ENCODE measurements around the gene C1QA.

C1QA gene

GRCh38 chr1:22636927-22637326, 499 bp downstream of the C1QA start:
- Histone ChIP-seq H3K4me3 (replicated peaks; ENCODE audit: insufficient read depth, low read length) (no peak overlapping the region), H3K27ac (replicated peaks) (no peak overlapping the region), H3K27me3 (ENCODE audit: insufficient read depth, poor library complexity, severe bottlenecking) (peaks cover 2% of the 10 kb centered on the region)
- DNase-seq (ENCODE audit: low read depth in 1 of 2, low spot score in 1 of 2), result no peak
- TF ChIP-seq POLR2AphosphoS5 (IDR thresholded peaks at IDR 0.05; ENCODE audit: low read depth), result no peak
- TF ChIP-seq, protein P1, sequence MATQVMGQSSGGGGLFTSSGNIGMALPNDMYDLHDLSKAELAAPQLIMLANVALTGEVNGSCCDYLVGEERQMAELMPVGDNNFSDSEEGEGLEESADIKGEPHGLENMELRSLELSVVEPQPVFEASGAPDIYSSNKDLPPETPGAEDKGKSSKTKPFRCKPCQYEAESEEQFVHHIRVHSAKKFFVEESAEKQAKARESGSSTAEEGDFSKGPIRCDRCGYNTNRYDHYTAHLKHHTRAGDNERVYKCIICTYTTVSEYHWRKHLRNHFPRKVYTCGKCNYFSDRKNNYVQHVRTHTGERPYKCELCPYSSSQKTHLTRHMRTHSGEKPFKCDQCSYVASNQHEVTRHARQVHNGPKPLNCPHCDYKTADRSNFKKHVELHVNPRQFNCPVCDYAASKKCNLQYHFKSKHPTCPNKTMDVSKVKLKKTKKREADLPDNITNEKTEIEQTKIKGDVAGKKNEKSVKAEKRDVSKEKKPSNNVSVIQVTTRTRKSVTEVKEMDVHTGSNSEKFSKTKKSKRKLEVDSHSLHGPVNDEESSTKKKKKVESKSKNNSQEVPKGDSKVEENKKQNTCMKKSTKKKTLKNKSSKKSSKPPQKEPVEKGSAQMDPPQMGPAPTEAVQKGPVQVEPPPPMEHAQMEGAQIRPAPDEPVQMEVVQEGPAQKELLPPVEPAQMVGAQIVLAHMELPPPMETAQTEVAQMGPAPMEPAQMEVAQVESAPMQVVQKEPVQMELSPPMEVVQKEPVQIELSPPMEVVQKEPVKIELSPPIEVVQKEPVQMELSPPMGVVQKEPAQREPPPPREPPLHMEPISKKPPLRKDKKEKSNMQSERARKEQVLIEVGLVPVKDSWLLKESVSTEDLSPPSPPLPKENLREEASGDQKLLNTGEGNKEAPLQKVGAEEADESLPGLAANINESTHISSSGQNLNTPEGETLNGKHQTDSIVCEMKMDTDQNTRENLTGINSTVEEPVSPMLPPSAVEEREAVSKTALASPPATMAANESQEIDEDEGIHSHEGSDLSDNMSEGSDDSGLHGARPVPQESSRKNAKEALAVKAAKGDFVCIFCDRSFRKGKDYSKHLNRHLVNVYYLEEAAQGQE (IDR thresholded peaks at IDR 0.05; ENCODE audit: insufficient replicate concordance, low read depth), result no peak
- TF ChIP-seq, protein P2, sequence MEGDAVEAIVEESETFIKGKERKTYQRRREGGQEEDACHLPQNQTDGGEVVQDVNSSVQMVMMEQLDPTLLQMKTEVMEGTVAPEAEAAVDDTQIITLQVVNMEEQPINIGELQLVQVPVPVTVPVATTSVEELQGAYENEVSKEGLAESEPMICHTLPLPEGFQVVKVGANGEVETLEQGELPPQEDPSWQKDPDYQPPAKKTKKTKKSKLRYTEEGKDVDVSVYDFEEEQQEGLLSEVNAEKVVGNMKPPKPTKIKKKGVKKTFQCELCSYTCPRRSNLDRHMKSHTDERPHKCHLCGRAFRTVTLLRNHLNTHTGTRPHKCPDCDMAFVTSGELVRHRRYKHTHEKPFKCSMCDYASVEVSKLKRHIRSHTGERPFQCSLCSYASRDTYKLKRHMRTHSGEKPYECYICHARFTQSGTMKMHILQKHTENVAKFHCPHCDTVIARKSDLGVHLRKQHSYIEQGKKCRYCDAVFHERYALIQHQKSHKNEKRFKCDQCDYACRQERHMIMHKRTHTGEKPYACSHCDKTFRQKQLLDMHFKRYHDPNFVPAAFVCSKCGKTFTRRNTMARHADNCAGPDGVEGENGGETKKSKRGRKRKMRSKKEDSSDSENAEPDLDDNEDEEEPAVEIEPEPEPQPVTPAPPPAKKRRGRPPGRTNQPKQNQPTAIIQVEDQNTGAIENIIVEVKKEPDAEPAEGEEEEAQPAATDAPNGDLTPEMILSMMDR (IDR thresholded peaks at IDR 0.05; ENCODE audit: insufficient read depth, low read length), result no peak
- TF ChIP-seq GABPA (IDR thresholded peaks at IDR 0.05; ENCODE audit: low read depth), result no peak
- TF ChIP-seq SPI1 (IDR thresholded peaks at IDR 0.05; ENCODE audit: borderline replicate concordance, low read depth), result no peak

GRCh38 chr1:22637907-22638445, 1.5 kb downstream of the C1QA start:
- DNase-seq (ENCODE audit: low read depth in 1 of 2, low spot score in 1 of 2), result no peak
- H3K4me3 ChIP-seq (replicated peaks; ENCODE audit: insufficient read depth, low read length), result no peak overlapping the region
- H3K27me3 ChIP-seq (ENCODE audit: insufficient read depth, poor library complexity, severe bottlenecking), result no peaks in the 10 kb centered on the region
- no peak overlapping the region for H3K27ac ChIP-seq (replicated peaks)
- TF ChIP-seq, protein P2 (IDR thresholded peaks at IDR 0.05; ENCODE audit: insufficient read depth, low read length), result no peak
- TF ChIP-seq POLR2AphosphoS5 (IDR thresholded peaks at IDR 0.05; ENCODE audit: low read depth) (no peak), GABPA (IDR thresholded peaks at IDR 0.05; ENCODE audit: low read depth) (no peak), SPI1 (IDR thresholded peaks at IDR 0.05; ENCODE audit: borderline replicate concordance, low read depth) (no peak)
- TF ChIP-seq, protein P1 (IDR thresholded peaks at IDR 0.05; ENCODE audit: insufficient replicate concordance, low read depth), result no peak

DNA sequence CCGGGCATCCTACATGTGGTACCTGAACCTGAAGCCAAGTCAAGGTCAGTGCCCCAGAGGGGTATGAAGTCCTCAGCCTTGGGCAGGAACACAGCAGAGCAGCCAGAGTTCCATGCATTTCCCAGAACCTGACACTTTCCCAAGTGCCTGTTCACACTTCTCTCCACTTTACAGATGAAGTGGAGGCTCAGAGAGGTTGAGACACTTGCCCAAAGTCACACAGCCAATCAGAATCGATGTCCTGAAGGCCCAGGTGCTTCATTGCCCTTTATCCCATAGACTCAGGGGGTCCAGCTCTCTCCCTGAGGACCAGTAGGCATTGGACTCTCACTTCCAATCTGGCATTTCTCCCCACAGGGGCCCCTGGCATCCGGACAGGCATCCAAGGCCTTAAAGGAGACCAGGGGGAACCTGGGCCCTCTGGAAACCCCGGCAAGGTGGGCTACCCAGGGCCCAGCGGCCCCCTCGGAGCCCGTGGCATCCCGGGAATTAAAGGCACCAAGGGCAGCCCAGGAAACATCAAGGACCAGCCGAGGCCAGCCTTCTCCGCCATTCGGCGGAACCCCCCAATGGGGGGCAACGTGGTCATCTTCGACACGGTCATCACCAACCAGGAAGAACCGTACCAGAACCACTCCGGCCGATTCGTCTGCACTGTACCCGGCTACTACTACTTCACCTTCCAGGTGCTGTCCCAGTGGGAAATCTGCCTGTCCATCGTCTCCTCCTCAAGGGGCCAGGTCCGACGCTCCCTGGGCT, 2.2 kb downstream of the C1QA start:
- TF ChIP-seq GABPA (IDR thresholded peaks at IDR 0.05; ENCODE audit: low read depth) (no peak), POLR2AphosphoS5 (IDR thresholded peaks at IDR 0.05; ENCODE audit: low read depth) (no peak), SPI1 (IDR thresholded peaks at IDR 0.05; ENCODE audit: borderline replicate concordance, low read depth) (no peak)
- TF ChIP-seq, protein P2 (IDR thresholded peaks at IDR 0.05; ENCODE audit: insufficient read depth, low read length), result no peak
- TF ChIP-seq, protein P1 (IDR thresholded peaks at IDR 0.05; ENCODE audit: insufficient replicate concordance, low read depth), result no peak
- no peaks in the 10 kb centered on the region for H3K27me3 ChIP-seq (ENCODE audit: insufficient read depth, poor library complexity, severe bottlenecking)
- H3K4me3 ChIP-seq (replicated peaks; ENCODE audit: insufficient read depth, low read length), result no peak overlapping the region
- H3K27ac ChIP-seq (replicated peaks), result no peak overlapping the region
- DNase-seq (ENCODE audit: low read depth in 1 of 2, low spot score in 1 of 2), result no peak
